PC-9 (cell line): Measurements from ENCODE around the gene MRPL53.

Source experiments
- EZH2 ChIP-seq: fragments of 200-600 bp; sonication (generic); IDR thresholded peaks from 2 replicates; pipeline ENCODE4 v1.8.0; 2017; ENCODE audit warnings: antibody characterized with exemption, low read depth
- TF ChIP-seq, protein P1 (sequence below): fragments of 200-600 bp; sonication (generic); conservative IDR thresholded peaks from 2 replicates; pipeline ENCODE4 v1.6.1; 2017; ENCODE audit warnings: mixed run types, antibody characterized with exemption, mild to moderate bottlenecking, moderate library complexity

DNA sequence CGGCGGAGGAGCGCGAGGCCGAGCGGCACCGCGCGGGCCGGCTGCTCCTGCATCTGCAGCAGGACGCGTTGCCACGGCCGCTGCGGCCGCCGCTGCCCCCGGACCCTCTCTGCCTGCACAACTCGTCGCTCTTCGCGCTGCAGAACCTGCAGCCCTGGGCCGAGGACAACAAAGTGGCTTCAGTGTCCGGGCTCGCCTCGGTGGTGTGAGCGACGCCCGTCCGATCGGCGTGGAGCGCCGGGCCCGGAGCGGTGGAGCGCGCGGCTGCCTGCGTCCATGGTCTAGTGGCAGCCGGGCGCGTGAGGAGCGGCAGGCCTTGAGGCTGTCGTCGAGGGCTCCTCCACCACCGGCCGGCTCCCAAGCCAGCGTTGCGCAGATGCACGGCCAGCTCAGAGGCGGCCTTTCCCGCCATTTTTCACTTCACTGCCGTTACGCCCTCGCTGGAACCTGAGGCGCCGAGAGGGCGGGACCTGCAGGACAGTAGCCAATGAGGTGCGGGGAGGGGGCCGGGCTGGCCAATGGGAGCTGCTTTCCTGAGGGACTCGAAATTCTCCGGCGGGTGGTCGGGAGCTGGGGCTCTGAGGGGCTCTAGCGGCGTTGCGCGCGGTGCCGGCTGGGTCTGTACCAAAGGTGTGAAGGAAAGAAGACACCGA is 43.6 kb upstream of the MRPL53 start:
- TF ChIP-seq, protein P1, sequence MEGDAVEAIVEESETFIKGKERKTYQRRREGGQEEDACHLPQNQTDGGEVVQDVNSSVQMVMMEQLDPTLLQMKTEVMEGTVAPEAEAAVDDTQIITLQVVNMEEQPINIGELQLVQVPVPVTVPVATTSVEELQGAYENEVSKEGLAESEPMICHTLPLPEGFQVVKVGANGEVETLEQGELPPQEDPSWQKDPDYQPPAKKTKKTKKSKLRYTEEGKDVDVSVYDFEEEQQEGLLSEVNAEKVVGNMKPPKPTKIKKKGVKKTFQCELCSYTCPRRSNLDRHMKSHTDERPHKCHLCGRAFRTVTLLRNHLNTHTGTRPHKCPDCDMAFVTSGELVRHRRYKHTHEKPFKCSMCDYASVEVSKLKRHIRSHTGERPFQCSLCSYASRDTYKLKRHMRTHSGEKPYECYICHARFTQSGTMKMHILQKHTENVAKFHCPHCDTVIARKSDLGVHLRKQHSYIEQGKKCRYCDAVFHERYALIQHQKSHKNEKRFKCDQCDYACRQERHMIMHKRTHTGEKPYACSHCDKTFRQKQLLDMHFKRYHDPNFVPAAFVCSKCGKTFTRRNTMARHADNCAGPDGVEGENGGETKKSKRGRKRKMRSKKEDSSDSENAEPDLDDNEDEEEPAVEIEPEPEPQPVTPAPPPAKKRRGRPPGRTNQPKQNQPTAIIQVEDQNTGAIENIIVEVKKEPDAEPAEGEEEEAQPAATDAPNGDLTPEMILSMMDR: no peak
- TF ChIP-seq EZH2: no peak
